ENCODE results near the gene NRXN2. TPM values are rescaled to one million over a fixed set of nuclear protein-coding genes. Genes with fewer than 3 reads are reported as not detected.

Gene NRXN2
- total and polyA plus RNA-seq, 2 donors (not counting 3 experiments of a cell fraction or from before 2014, with no cell fraction given), result not detected

DNA sequence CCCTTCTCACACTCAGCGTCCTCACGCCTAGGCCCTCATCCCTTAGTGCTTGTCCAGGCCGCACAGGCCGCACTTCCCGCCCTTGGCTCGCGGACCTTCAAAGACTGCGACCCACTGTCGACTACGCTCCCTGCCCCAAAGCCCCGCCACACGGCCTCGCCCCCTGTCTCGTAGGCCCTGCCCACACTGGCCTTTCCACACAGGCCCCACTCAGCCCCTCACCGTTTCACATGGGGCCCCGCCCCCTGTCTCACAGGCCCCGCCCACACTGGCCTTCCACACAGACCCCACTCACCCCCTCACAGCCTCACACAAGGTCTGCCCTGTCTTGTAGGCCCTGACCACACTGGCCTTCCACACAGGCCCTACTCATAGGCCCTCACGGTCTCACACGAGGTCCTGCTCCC is 11.0 kb downstream of the NRXN2 start:
- H3K4me3 ChIP-seq (replicated peaks in 1 of 3; ENCODE audit: insufficient read depth in 1 of 3, low read depth in 1 of 3, low read length in 3 of 3), result no peak overlapping the region
- POLR2A ChIA-PET, result no interaction called here
- H3K9ac ChIP-seq (replicated peaks; ENCODE audit: extremely low read depth, insufficient read depth, low read length), result no peak overlapping the region
- TF ChIP-seq, protein P1, sequence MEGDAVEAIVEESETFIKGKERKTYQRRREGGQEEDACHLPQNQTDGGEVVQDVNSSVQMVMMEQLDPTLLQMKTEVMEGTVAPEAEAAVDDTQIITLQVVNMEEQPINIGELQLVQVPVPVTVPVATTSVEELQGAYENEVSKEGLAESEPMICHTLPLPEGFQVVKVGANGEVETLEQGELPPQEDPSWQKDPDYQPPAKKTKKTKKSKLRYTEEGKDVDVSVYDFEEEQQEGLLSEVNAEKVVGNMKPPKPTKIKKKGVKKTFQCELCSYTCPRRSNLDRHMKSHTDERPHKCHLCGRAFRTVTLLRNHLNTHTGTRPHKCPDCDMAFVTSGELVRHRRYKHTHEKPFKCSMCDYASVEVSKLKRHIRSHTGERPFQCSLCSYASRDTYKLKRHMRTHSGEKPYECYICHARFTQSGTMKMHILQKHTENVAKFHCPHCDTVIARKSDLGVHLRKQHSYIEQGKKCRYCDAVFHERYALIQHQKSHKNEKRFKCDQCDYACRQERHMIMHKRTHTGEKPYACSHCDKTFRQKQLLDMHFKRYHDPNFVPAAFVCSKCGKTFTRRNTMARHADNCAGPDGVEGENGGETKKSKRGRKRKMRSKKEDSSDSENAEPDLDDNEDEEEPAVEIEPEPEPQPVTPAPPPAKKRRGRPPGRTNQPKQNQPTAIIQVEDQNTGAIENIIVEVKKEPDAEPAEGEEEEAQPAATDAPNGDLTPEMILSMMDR (IDR thresholded peaks at IDR 0.05; ENCODE audit: extremely low read depth in 1 of 2, insufficient read depth in 1 of 2, low read depth in 1 of 2, low read length in 2 of 2), result no peak
- TF ChIP-seq EZH2 (IDR thresholded peaks at IDR 0.05; ENCODE audit: borderline replicate concordance, low read depth, low read length, severe bottlenecking) (no peak), POLR2A (IDR thresholded peaks at IDR 0.05; ENCODE audit: low read depth, low read length) (no peak), POLR2AphosphoS5 (IDR thresholded peaks at IDR 0.05; ENCODE audit: insufficient read depth, low read depth, low read length) (no peak), MYC (IDR thresholded peaks at IDR 0.05; ENCODE audit: low read depth, low read length) (no peak), MAX (IDR thresholded peaks at IDR 0.05; ENCODE audit: insufficient read depth, insufficient read length) (no peak), JUN (IDR thresholded peaks at IDR 0.05; ENCODE audit: borderline replicate concordance, insufficient read depth, insufficient read length, low read depth) (no peak), GATA2 (IDR thresholded peaks at IDR 0.05; ENCODE audit: insufficient read depth, insufficient read length, low read depth, low read length) (no peak), FOS (IDR thresholded peaks at IDR 0.05; ENCODE audit: borderline replicate concordance, insufficient read depth, low read length) (no peak)
- intact Hi-C loops (cut with micrococcal nuclease), result no loop called here
- no peaks in the 10 kb centered on the region for H4K20me1 ChIP-seq (replicated peaks; ENCODE audit: control insufficient read depth, extremely low read depth, insufficient read depth, low read length)
- H3K9me1 ChIP-seq (replicated peaks; ENCODE audit: control insufficient read depth, extremely low read depth, insufficient read depth, low read length), result no peaks in the 10 kb centered on the region
- no peaks in the 10 kb centered on the region for H3K4me1 ChIP-seq (ENCODE audit: control insufficient read depth, extremely low read depth, insufficient read depth, low read length)
- H3K4me2 ChIP-seq (ENCODE audit: insufficient read depth, low read length), result no peak overlapping the region
- DNase-seq (ENCODE audit: low read depth, low spot score) (no peak), FAIRE-seq (no peak)
- H3K36me3 ChIP-seq (ENCODE audit: control insufficient read depth in 2 of 2, extremely low read depth in 1 of 2, insufficient read depth in 2 of 2, low read length in 2 of 2), result no peaks in the 10 kb centered on the region
- no TSS peak for BruUV-seq (replicated peaks)
- H3K79me2 ChIP-seq (ENCODE audit: control insufficient read depth, insufficient read depth, low read length), result no peaks in the 10 kb centered on the region
- no peak overlapping the region for H3K27ac ChIP-seq (ENCODE audit: insufficient read depth, low read depth, low read length)
- dilution Hi-C loops (cut with MboI; ENCODE audit: extremely low pct_ligation_motif_present, low sequenced_read_pairs), result no loop called here
- CTCF ChIA-PET, result no interaction called here
- no peak overlapping the region for H2AFZ ChIP-seq (ENCODE audit: low read depth, low read length)
- peaks cover 54 to 70% of the 10 kb centered on the region in 2 experiments for H3K27me3 ChIP-seq (ENCODE audit: control insufficient read depth in 2 of 2, insufficient read depth in 2 of 2, low read length in 2 of 2)
- no peaks in the 10 kb centered on the region for H3K9me3 ChIP-seq (replicated peaks; ENCODE audit: control insufficient read depth, insufficient read depth, low read length)

All from endothelial cell of umbilical vein (primary cell).